Measurements from ENCODE around the gene ATP6V1D.
"Not testable (repeated sequence)": the region's sequence is repeated elsewhere in the genome, so short reads cannot be mapped to it uniquely, and the experiment has no call there.

ATP6V1D gene

DNA sequence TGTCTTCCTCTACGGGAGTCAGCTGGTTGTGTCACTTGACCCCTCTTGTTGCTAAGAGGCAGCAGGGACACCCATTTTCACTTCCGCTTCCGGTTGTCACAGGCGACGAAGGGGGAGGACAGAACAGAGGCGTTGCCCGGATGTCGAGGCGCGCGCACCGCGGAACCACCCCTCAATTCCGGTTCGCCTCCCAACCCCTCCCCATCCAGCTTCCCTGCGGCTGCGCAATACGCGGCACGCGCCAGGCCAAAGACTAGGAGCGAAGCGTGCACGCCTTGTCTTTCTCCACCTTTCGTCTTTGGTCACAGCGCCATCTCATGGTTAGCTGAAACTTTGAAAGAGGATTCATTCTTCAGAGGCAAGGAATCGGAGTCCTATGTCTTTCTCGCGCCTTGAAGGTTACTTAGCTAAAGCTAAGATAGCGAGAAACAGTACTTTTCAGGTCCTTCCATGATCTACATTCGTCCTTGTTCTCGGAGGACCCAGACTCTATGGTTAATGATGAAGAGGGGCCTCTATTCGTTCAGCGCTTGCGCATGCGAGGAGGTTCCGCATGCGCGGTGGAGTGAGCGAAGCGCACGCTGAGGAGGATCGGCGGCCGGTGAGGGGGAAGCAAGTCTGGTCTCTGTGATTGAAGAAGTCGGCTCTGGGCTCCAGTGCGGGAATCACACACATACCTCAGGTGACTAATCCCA lies at the start of gene ATP6V1D, which contains the start of gene EIF2S1:
TSS of gene ATP6V1D (minus strand) at position 30 of the 695 bp plus-strand sequence. CDS start 106 bp downstream, outside the sequence.
TSS of gene EIF2S1 (plus strand) at position 554 of the 695 bp plus-strand sequence. CDS start 4,440 bp downstream, outside the sequence.
- peak; percentile 99 for DNase-seq (ENCODE audit: low spot score)

GRCh38 chr14:67408122-67408801 lies 48.7 kb upstream of the ATP6V1D start:
- not testable (repeated sequence) for DNase-seq (ENCODE audit: low spot score)

- no peak for DNase-seq (ENCODE audit: low spot score)
Measured at GRCh38 chr14:67405771-67406170, 46.2 kb upstream of the ATP6V1D start.

DNA sequence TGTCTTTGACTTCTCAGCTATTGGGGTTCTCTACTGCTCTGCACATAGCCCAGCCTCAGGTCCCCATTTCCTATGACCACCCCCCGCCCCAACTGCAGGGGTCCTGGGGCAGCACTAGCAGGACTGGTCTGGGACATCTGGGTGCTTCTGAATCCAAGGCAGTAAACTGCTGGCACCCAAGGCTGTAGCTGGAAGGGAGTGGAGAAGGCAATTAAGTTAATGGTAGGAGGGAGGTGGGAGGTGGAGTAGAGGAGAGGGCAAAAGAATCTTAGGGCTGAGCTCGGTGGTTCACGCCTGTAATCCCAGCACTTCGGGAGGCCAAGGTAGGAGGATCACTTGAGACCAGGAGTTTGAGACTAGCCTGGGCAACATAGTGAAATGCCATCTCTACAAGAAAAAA lies 40.8 kb upstream of the ATP6V1D start:
- DNase-seq (ENCODE audit: low spot score): no peak

- no peak for DNase-seq (ENCODE audit: low spot score)
Measured at GRCh38 chr14:67397536-67397935, 37.9 kb upstream of the ATP6V1D start.

DNA sequence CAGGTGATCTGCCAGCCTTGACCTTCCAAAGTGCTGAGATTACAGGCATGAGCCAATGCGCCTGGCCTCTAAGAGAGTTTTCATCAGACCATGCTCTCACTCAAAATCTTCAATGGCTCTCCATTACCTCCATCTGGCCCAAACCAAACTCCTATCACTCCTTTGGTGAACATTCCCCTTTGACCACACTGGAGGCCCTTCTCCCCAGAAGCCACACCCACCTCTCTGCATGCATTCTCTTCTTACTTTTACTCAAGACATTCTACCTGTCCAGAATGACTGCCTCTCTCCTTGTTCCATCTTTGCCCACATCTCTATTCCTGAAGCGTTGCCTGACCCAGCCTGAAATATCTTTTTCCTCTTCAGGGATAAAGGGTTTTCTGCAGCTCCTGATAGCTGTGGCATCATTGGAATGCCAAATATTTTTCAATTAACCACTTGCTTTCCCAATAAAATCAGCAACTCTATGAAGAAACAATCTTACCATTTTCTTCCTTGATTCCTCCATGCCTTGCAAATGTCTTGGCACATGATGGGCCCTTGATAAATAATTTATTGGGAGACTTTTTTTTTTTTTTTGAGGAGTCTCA lies 36.9 kb upstream of the ATP6V1D start:
- DNase-seq (ENCODE audit: low spot score): peak; percentile 26

- DNase-seq (ENCODE audit: low spot score): no peak
Measured at GRCh38 chr14:67395876-67396189, 36.2 kb upstream of the ATP6V1D start.

- DNase-seq (ENCODE audit: low spot score): no peak
Measured at GRCh38 chr14:67395086-67395875, 35.7 kb upstream of the ATP6V1D start.

DNA sequence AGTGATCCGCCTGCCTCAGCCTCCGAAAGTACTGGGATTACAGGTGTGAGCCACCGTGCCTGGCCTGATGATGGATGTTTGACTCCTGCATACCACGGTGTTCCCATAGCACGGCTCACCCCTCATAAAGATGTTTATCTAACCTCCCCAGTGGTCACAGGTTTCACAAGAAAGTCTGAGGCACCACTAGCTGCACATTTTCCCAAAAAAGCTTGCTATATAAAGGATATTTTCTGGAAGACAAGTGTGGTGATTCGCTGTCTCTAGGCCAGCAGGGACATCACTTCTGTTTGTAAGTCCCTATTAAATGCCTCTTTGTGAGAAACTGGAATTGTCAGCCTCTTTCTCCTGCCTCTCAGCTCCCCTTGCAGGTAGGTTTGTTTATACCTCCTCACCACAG lies 34.1 kb upstream of the ATP6V1D start:
- DNase-seq (ENCODE audit: low spot score): no peak

- DNase-seq (ENCODE audit: low spot score): no peak
Measured at GRCh38 chr14:67392800-67393199, 33.2 kb upstream of the ATP6V1D start.

GRCh38 chr14:67392123-67392522 lies 32.5 kb upstream of the ATP6V1D start:
- DNase-seq (ENCODE audit: low spot score): no peak

GRCh38 chr14:67391268-67391667 lies 31.7 kb upstream of the ATP6V1D start:
- DNase-seq (ENCODE audit: low spot score): no peak

GRCh38 chr14:67389811-67390534 lies 30.4 kb upstream of the ATP6V1D start:
- no peak for DNase-seq (ENCODE audit: low spot score)

DNA sequence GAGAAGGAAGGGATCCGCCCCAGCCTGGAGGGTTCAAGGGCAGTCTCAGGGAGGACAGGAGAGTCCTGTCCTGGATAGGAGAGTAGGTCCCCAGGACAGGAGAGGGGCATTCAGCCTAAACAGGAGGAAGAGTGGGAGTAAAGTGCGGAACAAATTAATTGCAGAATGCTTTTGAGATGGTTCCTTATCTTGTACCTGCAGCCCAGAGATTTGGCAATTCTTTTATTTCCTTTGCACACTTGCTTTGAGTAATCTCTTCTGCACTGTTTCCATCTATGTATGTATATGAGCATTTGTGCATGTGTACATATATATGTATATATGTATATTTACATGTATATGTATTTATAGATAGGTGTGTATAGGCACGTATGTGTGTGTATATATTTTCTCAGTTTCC lies 29.7 kb upstream of the ATP6V1D start:
- DNase-seq (ENCODE audit: low spot score): no peak

- peak; percentile 51 for DNase-seq (ENCODE audit: low spot score)
Measured at GRCh38 chr14:67387195-67387594, 27.6 kb upstream of the ATP6V1D start.

DNA sequence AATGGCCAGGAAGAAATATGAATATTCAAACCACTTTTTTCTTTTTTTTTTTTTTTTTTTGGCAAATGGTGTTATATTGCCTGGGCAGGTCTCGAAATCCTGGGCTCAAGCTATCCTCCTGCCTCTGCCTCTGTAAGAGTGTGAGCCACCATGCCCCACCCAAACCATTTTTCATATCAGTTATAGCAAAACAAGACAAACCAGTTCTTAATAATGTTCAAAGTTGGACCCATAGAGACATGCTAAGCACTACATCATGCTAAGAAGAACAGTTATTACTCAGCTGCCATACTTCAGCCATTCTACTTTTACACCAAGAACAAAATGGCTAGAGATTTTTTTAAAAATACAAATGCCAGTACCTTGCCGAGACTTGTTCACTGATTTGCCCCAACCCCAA lies 26.0 kb upstream of the ATP6V1D start:
- DNase-seq (ENCODE audit: low spot score): no peak

- no peak for DNase-seq (ENCODE audit: low spot score)
Measured at GRCh38 chr14:67385120-67385519, 25.5 kb upstream of the ATP6V1D start.

DNA sequence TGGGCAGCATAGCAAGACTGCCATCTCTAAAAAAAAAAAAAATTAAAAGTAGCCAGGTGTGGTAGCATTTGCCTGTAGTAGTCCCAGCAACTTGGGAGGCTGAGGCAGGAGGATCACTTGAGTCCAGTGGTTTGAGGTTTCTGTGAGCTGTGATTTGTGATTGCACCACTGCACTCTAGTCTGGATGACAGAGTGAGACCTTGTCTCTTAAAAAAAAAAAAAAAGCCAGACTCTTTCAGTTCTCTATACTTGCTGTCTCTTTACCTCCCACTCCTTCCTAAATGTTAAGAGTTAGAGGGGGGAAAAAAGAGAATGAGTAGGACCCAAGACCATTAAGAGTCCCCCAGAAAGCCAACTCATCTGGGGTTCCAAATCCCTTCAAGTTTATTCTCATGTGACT lies 18.3 kb upstream of the ATP6V1D start:
- DNase-seq (ENCODE audit: low spot score): no peak

- no peak for DNase-seq (ENCODE audit: low spot score)
Measured at GRCh38 chr14:67373347-67373746, 13.7 kb upstream of the ATP6V1D start.

DNA sequence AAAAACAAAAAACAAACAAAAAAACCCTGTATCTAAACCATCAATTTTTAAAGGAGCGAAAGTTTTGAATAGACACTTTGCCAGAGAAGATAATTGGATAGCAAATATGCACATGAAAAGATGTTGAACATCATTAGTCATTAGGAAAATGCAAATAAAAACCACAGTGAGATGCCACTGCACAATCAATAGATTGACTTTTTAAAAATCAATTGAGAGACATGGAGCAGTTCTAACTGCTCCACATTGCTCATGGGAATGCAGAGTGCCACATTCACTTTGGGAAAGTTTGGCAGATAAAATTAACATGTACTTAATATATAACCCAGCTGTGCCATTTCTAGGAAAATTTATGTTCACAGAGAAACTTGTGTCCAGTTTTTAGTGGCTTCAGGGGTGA lies 13.2 kb upstream of the ATP6V1D start:
- DNase-seq (ENCODE audit: low spot score): no peak

GRCh38 chr14:67371247-67372148 lies 11.9 kb upstream of the ATP6V1D start:
- DNase-seq (ENCODE audit: low spot score): no peak
